GM23338 (cell line): Measurements from ENCODE around the gene BCAM. TPM values are rescaled to one million over a fixed set of nuclear protein-coding genes. Genes with fewer than 3 reads are reported as not detected.

Source experiments
- ATAC-seq: fragments of 200-7000 bp; cut with Tn5 transposase; 3 replicates; pipeline ENCODE4 v1.9.1; 2020
- DNase-seq: peaks from one replicate; pipeline ENCODE4 v3.0.0-alpha.2; 2015; ENCODE audit warnings: low spot score
- H2AFZ ChIP-seq: fragments of 200-600 bp; sonication (generic); 2 replicates; pipeline ENCODE4 v1.8.0; 2016; ENCODE audit warnings: antibody characterized with exemption, mild to moderate bottlenecking, moderate library complexity
- H3F3A ChIP-seq: fragments of 200-600 bp; sonication (generic); replicated peaks from 2 replicates; pipeline ENCODE4 v1.8.0; 2017; ENCODE audit warnings: antibody characterized with exemption, mixed run types, low read depth
- H3K27ac ChIP-seq: fragments of 200-600 bp; sonication (generic); 2 replicates; pipeline ENCODE4 v1.6.1; 2016; ENCODE audit warnings: low read depth
- H3K27me3 ChIP-seq: fragments of 200-600 bp; sonication (generic); 2 replicates; pipeline ENCODE4 v1.8.0; 2016; ENCODE audit warnings: mild to moderate bottlenecking, mixed run types, moderate library complexity; ENCODE audit not compliant: insufficient read depth
- H3K36me3 ChIP-seq: fragments of 200-600 bp; sonication (generic); 2 replicates; pipeline ENCODE4 v1.8.0; 2016; ENCODE audit warnings: mild to moderate bottlenecking; ENCODE audit not compliant: insufficient read depth
- H3K4me1 ChIP-seq: fragments of 200-600 bp; sonication (generic); 2 replicates; pipeline ENCODE4 v1.8.0; 2016; ENCODE audit warnings: mild to moderate bottlenecking, moderate library complexity; ENCODE audit not compliant: insufficient read depth
- H3K4me2 ChIP-seq: fragments of 200-600 bp; sonication (generic); 2 replicates; pipeline ENCODE4 v1.7.1; 2017; ENCODE audit warnings: mixed run types
- H3K4me3 ChIP-seq: fragments of 200-600 bp; sonication (generic); 2 replicates; pipeline ENCODE4 v1.6.1; 2016; ENCODE audit warnings: mixed run types
- H3K79me2 ChIP-seq: fragments of 200-600 bp; sonication (generic); replicated peaks from 2 replicates; pipeline ENCODE4 v1.8.0; 2017; ENCODE audit warnings: mild to moderate bottlenecking; ENCODE audit not compliant: insufficient read depth
- H3K9me2 ChIP-seq: fragments of 200-600 bp; sonication (generic); 2 replicates; pipeline ENCODE4 v1.8.0; 2017; ENCODE audit not compliant: insufficient read depth
- H4K20me1 ChIP-seq: fragments of 200-600 bp; sonication (generic); replicated peaks from 2 replicates; pipeline ENCODE4 v1.8.0; 2017; ENCODE audit warnings: mild to moderate bottlenecking; ENCODE audit not compliant: insufficient read depth
- H3K27ac Mint-ChIP-seq: 2 replicates; pipeline ENCODE4 v1.8.0; 2020; ENCODE audit warnings: inconsistent platforms, mild to moderate bottlenecking, moderate library complexity, mixed read lengths
- H3K27me3 Mint-ChIP-seq: 3 replicates; pipeline ENCODE4 v1.8.0; 2022; ENCODE audit warnings: low read depth, mild to moderate bottlenecking, moderate library complexity, mixed read lengths, inconsistent platforms; ENCODE audit not compliant: insufficient read depth, poor library complexity
- H3K36me3 Mint-ChIP-seq: 3 replicates; pipeline ENCODE4 v1.8.0; 2021; ENCODE audit warnings: low read depth, mild to moderate bottlenecking, inconsistent platforms, moderate library complexity, mixed read lengths
- H3K4me1 Mint-ChIP-seq: 3 replicates; pipeline ENCODE4 v1.8.0; 2020; ENCODE audit warnings: mild to moderate bottlenecking, inconsistent platforms, mixed read lengths
- H3K4me3 Mint-ChIP-seq: 3 replicates; pipeline ENCODE4 v1.8.0; 2021; ENCODE audit warnings: moderate library complexity, mild to moderate bottlenecking, inconsistent platforms, mixed read lengths
- H3K9me3 Mint-ChIP-seq: 3 replicates; pipeline ENCODE4 v1.8.0; 2020; ENCODE audit warnings: moderate library complexity, mild to moderate bottlenecking, inconsistent platforms, mixed read lengths
- CTCF ChIP-seq, 2 experiments: fragments of 200-600 bp in 1 of 2; sonication (generic) in 1 of 2; conservative IDR thresholded peaks; 2 replicates each; pipeline versions ENCODE4 v1.5.1 to v1.6.1; 2016 to 2017; ENCODE audit warnings: antibody characterized with exemption in 2 of 2, low read depth in 2 of 2, mild to moderate bottlenecking in 2 of 2, moderate library complexity in 1 of 2
- EZH2 ChIP-seq: fragments of 200-600 bp; sonication (generic); IDR thresholded peaks from one replicate; pipeline ENCODE4 v1.8.0; 2017; ENCODE audit warnings: antibody characterized with exemption, mild to moderate bottlenecking, low read depth; ENCODE audit not compliant: unreplicated experiment
- EZH2phosphoT487 ChIP-seq: fragments of 200-600 bp; sonication (generic); IDR thresholded peaks from one replicate; pipeline ENCODE4 v1.8.1; 2018; ENCODE audit warnings: antibody characterized with exemption; ENCODE audit not compliant: unreplicated experiment
- POLR2AphosphoS5 ChIP-seq: IDR thresholded peaks from 2 replicates; pipeline ENCODE4 v1.6.1; 2016; ENCODE audit warnings: antibody characterized with exemption, low read depth
- STAT1 ChIP-seq: IDR thresholded peaks from one replicate; pipeline ENCODE4 v1.6.1; 2016; ENCODE audit warnings: antibody characterized with exemption; ENCODE audit not compliant: unreplicated experiment
- ZNF114 ChIP-seq: fragments of 250-450 bp; sonication (Bioruptor Pico); IDR thresholded peaks from 2 replicates; pipeline ENCODE4 v1.5.0; 2020; ENCODE audit warnings: mild to moderate bottlenecking, moderate library complexity
- polyA plus RNA-seq: library from polyadenylated mRNA; unstranded; fragments of >200 nt; fragmentation: Nextera tagmentation; extraction: Ambion mirVana; gene quantifications from 2 replicates; pipeline ENCODE4 v1.2.1, GENCODE V29; 2016
- total RNA-seq: library from RNA; depleted of rRNA; stranded (reverse); fragments of >200 nt; shearing (Covaris generic); gene quantifications from 2 replicates; pipeline ENCODE4 v1.2.3, GENCODE V29; 2014
- TF ChIP-seq, protein P1 (sequence below): IDR thresholded peaks from 2 replicates; pipeline ENCODE4 v1.6.1; 2016; ENCODE audit warnings: antibody characterized with exemption
- TF ChIP-seq, protein P2 (sequence below): IDR thresholded peaks from one replicate; pipeline ENCODE4 v1.6.1; 2018; ENCODE audit warnings: antibody characterized with exemption; ENCODE audit not compliant: unreplicated experiment

Gene BCAM
- total and polyA plus RNA-seq, 2 experiments from 2014 or later: 33.3 to 100 TPM

DNA sequence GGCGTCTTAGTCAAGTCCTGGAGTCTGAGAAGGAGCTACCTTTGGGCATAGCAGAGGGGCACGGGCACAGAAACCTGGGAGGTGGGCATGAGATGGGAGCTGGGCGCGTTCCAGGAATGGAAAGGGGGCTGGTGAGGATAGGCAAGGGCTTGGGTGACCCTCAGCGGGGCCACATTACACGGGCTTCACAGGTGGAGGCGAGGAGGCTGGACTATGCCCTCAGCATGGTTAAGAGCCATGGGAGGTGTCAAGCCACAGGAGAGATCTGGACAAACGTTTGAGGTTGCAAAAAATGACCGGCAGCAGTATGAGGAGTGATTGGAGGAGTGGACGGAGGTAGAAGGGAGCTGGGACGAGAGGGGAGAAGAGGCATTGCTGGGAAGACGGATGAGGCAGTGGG, 58.7 kb downstream of the BCAM start:
- Mint-ChIP-seq H3K27ac (no peak overlapping the region), H3K9me3 (no peaks in the 10 kb centered on the region), H3K36me3 (peaks cover 62% of the 10 kb centered on the region), H3K4me3 (no peak overlapping the region), H3K27me3 (peaks cover 10% of the 10 kb centered on the region), H3K4me1 (no peaks in the 10 kb centered on the region)
- Histone ChIP-seq H3K4me3 (no peak overlapping the region), H3K9me2 (no peaks in the 10 kb centered on the region), H3K27ac (0 out of 2 replicates have a peak overlapping the region, but pooled peaks have one; percentile 14), H4K20me1 (peaks cover 21% of the 10 kb centered on the region), H3K79me2 (peaks cover 10% of the 10 kb centered on the region), H3F3A (0 out of 2 replicates have a peak, but pooled peaks cover 9% of the 10 kb centered on the region), H3K36me3 (peaks cover 18% of the 10 kb centered on the region), H3K27me3 (no peaks in the 10 kb centered on the region), H3K4me1 (no peaks in the 10 kb centered on the region), H2AFZ (no peak overlapping the region), H3K4me2 (no peak overlapping the region)
- TF ChIP-seq EZH2phosphoT487 (no peak), POLR2AphosphoS5 (no peak)
- TF ChIP-seq, protein P1, sequence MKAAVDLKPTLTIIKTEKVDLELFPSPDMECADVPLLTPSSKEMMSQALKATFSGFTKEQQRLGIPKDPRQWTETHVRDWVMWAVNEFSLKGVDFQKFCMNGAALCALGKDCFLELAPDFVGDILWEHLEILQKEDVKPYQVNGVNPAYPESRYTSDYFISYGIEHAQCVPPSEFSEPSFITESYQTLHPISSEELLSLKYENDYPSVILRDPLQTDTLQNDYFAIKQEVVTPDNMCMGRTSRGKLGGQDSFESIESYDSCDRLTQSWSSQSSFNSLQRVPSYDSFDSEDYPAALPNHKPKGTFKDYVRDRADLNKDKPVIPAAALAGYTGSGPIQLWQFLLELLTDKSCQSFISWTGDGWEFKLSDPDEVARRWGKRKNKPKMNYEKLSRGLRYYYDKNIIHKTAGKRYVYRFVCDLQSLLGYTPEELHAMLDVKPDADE: no peak
- DNase-seq: no peak
- no peak for ATAC-seq

DNA sequence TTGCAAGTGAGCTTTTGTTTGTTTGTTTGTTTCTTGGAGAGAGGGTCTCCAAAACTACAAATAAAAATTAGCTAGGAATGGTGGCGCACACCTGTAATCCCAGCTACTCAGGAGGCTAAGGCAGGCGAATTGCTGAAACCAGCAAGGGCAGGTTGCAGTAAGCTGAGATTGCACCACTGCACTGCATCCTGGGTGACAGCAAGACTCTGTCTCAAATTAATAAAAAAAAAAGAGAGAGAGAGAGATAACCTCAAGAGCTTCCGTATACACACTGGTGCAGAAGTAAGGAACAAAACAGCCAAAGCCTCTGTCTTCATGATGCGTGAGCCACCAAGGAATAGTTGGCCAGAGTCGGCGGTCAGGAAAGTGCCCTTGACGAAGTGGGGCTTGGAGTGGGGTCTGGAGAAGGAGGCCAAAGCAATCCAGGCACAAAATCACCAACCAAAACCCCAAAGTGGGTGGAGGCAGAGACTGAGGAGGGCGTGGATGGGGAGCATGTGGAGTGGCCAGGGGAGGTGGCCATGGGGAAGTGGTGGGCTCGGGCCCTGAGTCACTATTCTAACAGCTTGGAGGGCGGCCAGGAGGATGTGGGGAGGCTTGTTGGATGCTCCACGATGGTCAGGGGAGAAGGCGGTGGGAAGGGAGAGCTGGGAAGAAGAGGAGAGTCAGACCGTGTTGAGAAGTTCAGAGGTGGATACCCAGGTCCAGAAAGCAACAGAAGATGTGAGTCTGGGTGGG, 61.0 kb downstream of the BCAM start:
- H3K27me3 ChIP-seq: no peaks in the 10 kb centered on the region
- no peaks in the 10 kb centered on the region for H3K9me2 ChIP-seq
- Mint-ChIP-seq H3K27ac (no peak overlapping the region), H3K4me3 (no peak overlapping the region; the same call in 2 of the 3 replicates), H3K4me1 (no peaks in the 10 kb centered on the region), H3K27me3 (peaks cover 12% of the 10 kb centered on the region), H3K9me3 (no peaks in the 10 kb centered on the region), H3K36me3 (peaks cover 81% of the 10 kb centered on the region)
- no peak overlapping the region for H2AFZ ChIP-seq
- no peak for DNase-seq
- H3K4me1 ChIP-seq: no peaks in the 10 kb centered on the region
- peaks cover 20% of the 10 kb centered on the region for H4K20me1 ChIP-seq
- H3K27ac ChIP-seq: no peak overlapping the region
- H3F3A ChIP-seq: 0 out of 2 replicates have a peak, but pooled peaks cover 11% of the 10 kb centered on the region
- H3K79me2 ChIP-seq: peaks cover 4% of the 10 kb centered on the region; the same call in 1 of the 2 replicates
- no peak overlapping the region for H3K4me2 ChIP-seq
- H3K4me3 ChIP-seq: no peak overlapping the region
- H3K36me3 ChIP-seq: peaks cover 21% of the 10 kb centered on the region
- no peak for ATAC-seq
- TF ChIP-seq STAT1 (no peak), CTCF (conservative IDR thresholded peaks at IDR 0.05; ENCODE audit: low read depth in 2 of 2) (no peak), EZH2phosphoT487 (no peak), ZNF114 (CRISPR knock-in tag) (no peak), EZH2 (no peak), POLR2AphosphoS5 (no peak)
- TF ChIP-seq, protein P1: no peak
- TF ChIP-seq, protein P2, sequence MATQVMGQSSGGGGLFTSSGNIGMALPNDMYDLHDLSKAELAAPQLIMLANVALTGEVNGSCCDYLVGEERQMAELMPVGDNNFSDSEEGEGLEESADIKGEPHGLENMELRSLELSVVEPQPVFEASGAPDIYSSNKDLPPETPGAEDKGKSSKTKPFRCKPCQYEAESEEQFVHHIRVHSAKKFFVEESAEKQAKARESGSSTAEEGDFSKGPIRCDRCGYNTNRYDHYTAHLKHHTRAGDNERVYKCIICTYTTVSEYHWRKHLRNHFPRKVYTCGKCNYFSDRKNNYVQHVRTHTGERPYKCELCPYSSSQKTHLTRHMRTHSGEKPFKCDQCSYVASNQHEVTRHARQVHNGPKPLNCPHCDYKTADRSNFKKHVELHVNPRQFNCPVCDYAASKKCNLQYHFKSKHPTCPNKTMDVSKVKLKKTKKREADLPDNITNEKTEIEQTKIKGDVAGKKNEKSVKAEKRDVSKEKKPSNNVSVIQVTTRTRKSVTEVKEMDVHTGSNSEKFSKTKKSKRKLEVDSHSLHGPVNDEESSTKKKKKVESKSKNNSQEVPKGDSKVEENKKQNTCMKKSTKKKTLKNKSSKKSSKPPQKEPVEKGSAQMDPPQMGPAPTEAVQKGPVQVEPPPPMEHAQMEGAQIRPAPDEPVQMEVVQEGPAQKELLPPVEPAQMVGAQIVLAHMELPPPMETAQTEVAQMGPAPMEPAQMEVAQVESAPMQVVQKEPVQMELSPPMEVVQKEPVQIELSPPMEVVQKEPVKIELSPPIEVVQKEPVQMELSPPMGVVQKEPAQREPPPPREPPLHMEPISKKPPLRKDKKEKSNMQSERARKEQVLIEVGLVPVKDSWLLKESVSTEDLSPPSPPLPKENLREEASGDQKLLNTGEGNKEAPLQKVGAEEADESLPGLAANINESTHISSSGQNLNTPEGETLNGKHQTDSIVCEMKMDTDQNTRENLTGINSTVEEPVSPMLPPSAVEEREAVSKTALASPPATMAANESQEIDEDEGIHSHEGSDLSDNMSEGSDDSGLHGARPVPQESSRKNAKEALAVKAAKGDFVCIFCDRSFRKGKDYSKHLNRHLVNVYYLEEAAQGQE: no peak
